NCI-H1048 (cell line): ENCODE data around the gene GLRA3.
"Not testable (repeated sequence)": the region's sequence is repeated elsewhere in the genome, so short reads cannot be mapped to it uniquely, and the experiment has no call there.

Source experiments
- DNase-seq: peaks from one replicate; lab custom pipeline; 2025; lab: John Stamatoyannopoulos, UW

The GLRA3 gene

GRCh38 chr4:174658246-174658645, 170.8 kb downstream of the GLRA3 start:
- DNase-seq, result no peak

- no peak for DNase-seq
Measured at GRCh38 chr4:174657472-174657871, 171.6 kb downstream of the GLRA3 start.

DNA sequence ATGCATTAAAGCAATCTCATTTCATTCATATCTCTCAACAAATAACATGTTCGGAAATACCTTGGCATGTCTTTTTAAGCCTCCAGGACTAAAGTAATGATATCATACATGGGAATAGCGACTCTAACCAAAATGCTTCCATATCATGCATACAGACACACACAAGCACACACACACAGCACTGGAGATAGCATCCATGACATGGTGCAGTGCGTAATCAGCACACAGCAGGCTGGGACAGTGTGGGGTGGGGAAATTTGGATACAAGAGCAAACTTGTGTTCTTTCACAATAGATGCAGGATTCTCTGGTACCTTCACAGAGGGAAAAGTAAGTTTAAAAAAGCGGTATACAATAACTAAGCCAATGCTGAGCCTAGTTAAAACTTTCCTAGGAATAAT, 174.4 kb downstream of the GLRA3 start:
- DNase-seq, result no peak

GRCh38 chr4:174650711-174651355, 178.2 kb downstream of the GLRA3 start:
- DNase-seq, result no peak

DNA sequence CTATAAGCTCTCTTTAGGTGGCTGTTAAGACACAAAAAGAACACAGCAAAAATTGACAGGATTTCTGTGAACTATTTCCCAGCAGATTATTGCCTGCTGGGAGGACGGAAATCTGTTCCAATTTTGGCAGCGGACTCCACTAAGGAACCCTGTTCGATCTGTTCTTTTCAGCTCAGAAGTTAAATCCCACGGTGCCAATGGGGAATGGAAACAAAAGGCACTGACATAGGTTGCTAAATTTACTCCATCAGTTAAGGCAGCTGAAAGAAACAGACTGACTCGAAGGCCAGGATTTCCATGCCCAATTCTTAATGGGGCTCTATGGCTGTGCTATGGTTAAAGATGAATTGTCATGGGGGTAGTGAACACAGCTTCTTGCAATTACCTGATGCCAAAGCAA, 180.2 kb downstream of the GLRA3 start:
- DNase-seq, result no peak

DNA sequence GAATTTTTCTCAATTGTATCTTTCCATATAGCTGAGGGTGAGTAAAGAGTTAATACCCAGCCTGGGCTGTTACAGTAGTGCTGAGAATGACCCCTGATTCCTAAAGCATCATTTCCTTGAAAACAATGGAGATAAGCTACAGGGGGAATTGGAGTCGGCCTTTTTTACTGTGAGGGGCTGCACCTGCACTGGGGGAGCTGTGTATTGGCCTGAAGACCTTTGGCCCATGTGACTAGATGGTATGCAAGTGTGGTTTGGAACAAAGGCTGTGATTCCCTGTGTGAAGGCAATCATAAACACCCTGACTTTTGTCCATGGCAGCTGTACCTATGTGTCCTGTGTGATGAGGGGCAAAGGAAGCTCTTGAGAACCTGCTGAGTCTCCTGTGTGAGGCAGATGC, 182.7 kb downstream of the GLRA3 start:
- DNase-seq, result no peak

GRCh38 chr4:174640146-174640545, 188.9 kb downstream of the GLRA3 start:
- no peak for DNase-seq

DNA sequence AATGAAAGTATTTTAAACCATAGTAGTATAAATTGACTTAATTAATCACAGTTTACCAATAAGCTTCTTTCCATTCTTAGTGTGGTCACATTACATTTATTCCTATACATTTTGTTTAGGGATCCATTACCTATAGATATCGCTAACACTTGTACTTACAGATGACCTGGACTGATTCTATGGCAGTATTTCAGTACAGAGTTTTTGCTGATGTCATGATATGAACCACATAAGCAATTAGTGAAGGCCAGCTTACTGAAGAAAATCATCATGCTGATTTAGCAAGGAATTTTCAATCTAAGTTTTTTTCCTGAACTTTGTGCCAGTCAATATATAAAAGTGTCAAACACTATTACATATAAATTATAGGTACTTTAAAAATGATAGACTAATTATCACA, 193.3 kb downstream of the GLRA3 start:
- DNase-seq, result no peak

DNA sequence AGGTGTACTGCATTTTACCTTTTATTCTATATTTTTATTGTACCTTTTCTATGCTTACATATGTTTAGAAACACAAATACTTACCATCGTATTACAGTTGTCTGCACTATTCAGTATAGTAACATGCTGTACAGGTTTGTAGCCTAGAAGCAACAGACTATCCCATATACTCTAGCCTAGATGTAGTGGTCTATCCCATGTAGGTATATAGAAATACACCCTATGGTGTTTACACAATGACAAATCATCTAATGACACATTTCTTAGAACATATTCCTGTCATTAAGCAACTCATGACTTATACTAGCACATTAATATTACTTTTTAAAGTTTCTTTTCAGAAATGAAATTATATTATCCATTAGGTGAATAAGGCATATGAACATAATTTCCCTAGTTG, 195.6 kb downstream of the GLRA3 start:
- DNase-seq, result no peak

- DNase-seq, result no peak
Measured at GRCh38 chr4:174631901-174632758, 196.9 kb downstream of the GLRA3 start.

DNA sequence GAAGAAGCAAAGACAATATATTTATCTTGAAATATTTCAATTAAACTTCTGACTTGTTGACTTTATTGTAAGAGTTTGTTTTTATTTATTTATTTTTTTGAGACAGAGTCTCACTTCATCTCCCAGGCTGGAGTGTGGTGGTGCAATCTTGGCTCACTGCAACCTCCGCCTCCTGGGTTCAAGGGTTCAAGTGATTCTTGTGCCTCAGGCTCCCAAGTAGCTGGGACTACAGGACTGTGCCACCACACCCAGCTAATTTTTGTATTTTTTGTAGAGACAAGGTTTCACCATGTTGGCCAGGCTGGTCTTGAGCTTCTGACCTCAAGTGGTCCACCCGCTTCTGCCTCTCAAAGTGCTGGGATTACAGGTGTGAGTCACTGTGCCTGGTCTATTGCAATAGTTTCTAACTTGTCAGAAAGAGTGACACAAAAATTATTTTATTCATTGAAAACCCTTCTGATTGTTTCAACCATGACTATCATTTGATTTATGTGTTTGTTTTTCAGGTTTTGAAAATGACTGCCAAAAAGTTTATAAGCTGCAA, 199.1 kb downstream of the GLRA3 start:
- not testable (repeated sequence) for DNase-seq

- no peak for DNase-seq
Measured at GRCh38 chr4:174629265-174629664, 199.8 kb downstream of the GLRA3 start.

DNA sequence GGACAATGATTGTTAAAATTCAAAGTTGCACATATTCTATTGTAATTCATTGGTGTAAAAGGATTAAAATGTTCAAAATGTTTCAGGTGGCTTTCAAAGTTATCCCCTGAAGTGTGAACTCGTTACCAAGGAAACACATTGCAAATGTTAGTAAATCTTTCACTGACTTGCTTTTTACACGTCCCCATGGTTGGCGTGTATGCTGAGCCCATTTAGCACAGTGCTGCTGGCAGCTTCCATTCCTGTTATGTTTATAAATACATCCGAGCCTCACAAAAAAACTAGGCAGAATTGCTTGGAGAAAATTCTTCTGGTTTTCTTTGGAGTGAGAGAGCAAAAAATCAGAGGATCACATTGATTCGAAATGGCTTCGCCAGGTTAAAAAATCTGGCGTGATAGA, 200.9 kb downstream of the GLRA3 start:
- no peak for DNase-seq

GRCh38 chr4:174627473-174627872, 201.6 kb downstream of the GLRA3 start:
- no peak for DNase-seq

DNA sequence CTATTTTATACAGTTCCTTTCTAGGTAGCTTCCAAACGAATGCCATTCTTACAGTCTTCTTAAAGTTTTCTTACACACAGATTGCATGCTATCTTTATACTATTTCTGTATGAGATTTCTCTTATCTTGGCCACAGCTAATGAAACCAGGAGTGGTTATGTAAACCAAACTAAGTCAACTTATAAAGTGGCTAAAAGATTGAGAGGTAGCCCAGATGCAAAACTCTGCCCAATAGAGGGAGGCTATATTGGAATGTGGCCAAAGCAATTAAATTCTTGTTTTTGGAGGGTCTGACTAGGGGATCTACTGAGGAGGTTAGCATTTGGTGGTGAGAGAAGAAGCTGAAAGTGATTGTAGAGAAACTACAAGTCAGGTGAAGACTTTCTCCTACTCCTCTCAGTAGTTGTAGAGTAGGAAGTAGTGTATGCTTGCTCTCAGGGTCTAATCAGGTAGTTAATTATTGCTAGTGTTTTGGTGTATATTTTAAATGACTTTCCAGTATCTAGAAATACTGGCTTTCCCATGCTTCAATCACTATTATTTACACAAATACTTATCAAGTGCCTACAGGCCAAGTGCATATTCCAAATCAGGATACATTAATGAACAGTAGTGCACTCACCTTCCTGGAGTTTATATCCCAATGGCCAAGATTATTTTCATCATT, 202.6 kb downstream of the GLRA3 start:
- DNase-seq, result no peak

- no peak for DNase-seq
Measured at GRCh38 chr4:174616661-174617060, 212.4 kb downstream of the GLRA3 start.

GRCh38 chr4:174613979-174614378, 215.1 kb downstream of the GLRA3 start:
- DNase-seq, result no peak

GRCh38 chr4:174611792-174612191, 217.3 kb downstream of the GLRA3 start:
- DNase-seq, result no peak

- DNase-seq, result no peak
Measured at GRCh38 chr4:174607792-174608191, 221.3 kb downstream of the GLRA3 start.

DNA sequence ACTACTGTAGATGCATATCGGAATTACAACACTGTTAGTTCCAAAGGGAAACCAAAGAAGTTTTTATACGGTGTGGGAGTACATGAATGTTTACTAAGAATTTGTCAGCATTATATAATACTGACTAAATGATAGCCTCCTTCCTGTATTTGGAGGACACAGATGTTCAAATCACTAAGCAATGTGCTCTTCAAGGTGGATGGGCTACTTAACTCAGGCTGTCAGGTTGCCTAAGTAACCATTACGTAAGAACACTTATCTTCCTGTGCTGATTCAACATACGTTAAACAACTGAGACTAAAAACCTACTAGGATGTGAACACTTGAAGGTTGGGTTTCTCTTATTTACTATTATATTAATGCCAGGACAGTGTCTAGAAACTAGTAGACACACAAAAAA, 224.8 kb downstream of the GLRA3 start:
- no peak for DNase-seq

GRCh38 chr4:174600391-174600790, 228.7 kb downstream of the GLRA3 start:
- no peak for DNase-seq

GRCh38 chr4:174598800-174599199, 230.2 kb downstream of the GLRA3 start:
- DNase-seq, result no peak

GRCh38 chr4:174596513-174596912, 232.5 kb downstream of the GLRA3 start:
- no peak for DNase-seq
